ENCODE results near the gene ARHGEF1.

ARHGEF1 gene

GRCh38 chr19:41911889-41912731 is 29.1 kb downstream of the ARHGEF1 start:
- Histone ChIP-seq H3K4me3 (ENCODE audit: low read depth, low read length) (no peak overlapping the region), H3K27ac (ENCODE audit: extremely low read depth, low read depth, low read length) (no peak overlapping the region), H3K4me1 (ENCODE audit: control insufficient read depth, insufficient read depth, low read length) (no peaks in the 10 kb centered on the region), H3K36me3 (ENCODE audit: control insufficient read depth in 2 of 2, insufficient read depth in 1 of 2, low read length in 2 of 2) (peaks cover 0 to 5% of the 10 kb centered on the region in 2 experiments; a peak in 2 of 3 replicates), H3K9me3 (ENCODE audit: control insufficient read depth, insufficient read depth, low read depth, low read length) (no peaks in the 10 kb centered on the region)
- CTCF ChIA-PET, result interaction anchor here (0.6 to 1.0 kb wide), 3 partner anchors 24 to 121 kb away, joined by 3 to 4 read pairs (median 3); no protein-coding TSS in a partner anchor
- no peak for TF ChIP-seq PRDM6 (tag by site-specific recombination; IDR thresholded peaks at IDR 0.05)
- TF ChIP-seq SP2 (tag by site-specific recombination; IDR thresholded peaks at IDR 0.05), result no peak
- TF ChIP-seq KLF8 (tag by site-specific recombination; IDR thresholded peaks at IDR 0.05), result 0 out of 2 replicates have a peak, but pooled peaks have one; percentile 44
- TF ChIP-seq PATZ1 (tag by site-specific recombination; IDR thresholded peaks at IDR 0.05), result 0 out of 2 replicates have a peak, but pooled peaks have one; percentile 22
- no peak for TF ChIP-seq ZNF670 (tag by site-specific recombination; IDR thresholded peaks at IDR 0.05; ENCODE audit: low read depth)
- no peak for TF ChIP-seq EGR2 (tag by site-specific recombination; IDR thresholded peaks at IDR 0.05; ENCODE audit: low read depth)
- no peak for TF ChIP-seq ZNF548 (tag by site-specific recombination; IDR thresholded peaks at IDR 0.05)
- no peak for TF ChIP-seq ZNF211 (tag by site-specific recombination; IDR thresholded peaks at IDR 0.05; ENCODE audit: low read depth)
- POLR2A ChIA-PET, result interaction anchor here (0.7 to 1.4 kb wide), 3 partner anchors 21 to 43 kb away, joined by 3 to 6 read pairs (median 4); no protein-coding TSS in a partner anchor

GRCh38 chr19:41912899-41913537 is 30.0 kb downstream of the ARHGEF1 start:
- H3K4me1 ChIP-seq (ENCODE audit: control insufficient read depth, insufficient read depth, low read length), result no peaks in the 10 kb centered on the region
- no peak overlapping the region for H3K4me3 ChIP-seq (ENCODE audit: low read depth, low read length)
- TF ChIP-seq ZNF138 (tag by site-specific recombination; IDR thresholded peaks at IDR 0.05; ENCODE audit: borderline replicate concordance) (no peak), MEIS1 (CRISPR knock-in tag; IDR thresholded peaks at IDR 0.05; ENCODE audit: borderline replicate concordance) (no peak), ZNF174 (tag by site-specific recombination; IDR thresholded peaks at IDR 0.05) (no peak), ZFP41 (tag by site-specific recombination; IDR thresholded peaks at IDR 0.05; ENCODE audit: borderline replicate concordance) (no peak), KLF1 (tag by site-specific recombination; IDR thresholded peaks at IDR 0.05) (no peak), ZNF792 (tag by site-specific recombination; IDR thresholded peaks at IDR 0.05) (no peak), ZNF112 (tag by site-specific recombination; IDR thresholded peaks at IDR 0.05) (no peak), ZFHX2 (tag by site-specific recombination; conservative IDR thresholded peaks at IDR 0.05) (peak; percentile 61), ZNF362 (tag by site-specific recombination; IDR thresholded peaks at IDR 0.05) (no peak), ZNF521 (tag by site-specific recombination; IDR thresholded peaks at IDR 0.05) (no peak), ZNF48 (tag by site-specific recombination; IDR thresholded peaks at IDR 0.05) (no peak), ZNF449 (tag by site-specific recombination; IDR thresholded peaks at IDR 0.05) (no peak), ZNF133 (tag by site-specific recombination; IDR thresholded peaks at IDR 0.05) (no peak), ZBTB7A (tag by site-specific recombination; IDR thresholded peaks at IDR 0.05; ENCODE audit: low read depth) (0 out of 2 replicates have a peak, but pooled peaks have one; percentile 34), ZNF530 (tag by site-specific recombination; IDR thresholded peaks at IDR 0.05; ENCODE audit: low read depth) (no peak), ZNF600 (tag by site-specific recombination; IDR thresholded peaks at IDR 0.05) (peak; percentile 82), ZNF169 (tag by site-specific recombination; IDR thresholded peaks at IDR 0.05) (no peak), ZNF211 (tag by site-specific recombination; IDR thresholded peaks at IDR 0.05; ENCODE audit: low read depth) (no peak)

More at GRCh38 chr19:41912899-41913537, 30.0 kb downstream of the ARHGEF1 start:
- no peaks in the 10 kb centered on the region for H3K9me3 ChIP-seq (ENCODE audit: control insufficient read depth, insufficient read depth, low read depth, low read length)
- POLR2A ChIA-PET, result interaction anchor here (0.6 to 1.4 kb wide), 2 partner anchors 29 to 1535 kb away, joined by 5 to 6 read pairs; no protein-coding TSS in a partner anchor
- H3K27ac ChIP-seq (ENCODE audit: extremely low read depth, low read depth, low read length), result no peak overlapping the region
- H3K36me3 ChIP-seq (ENCODE audit: control insufficient read depth in 2 of 2, insufficient read depth in 1 of 2, low read length in 2 of 2), result no peaks in the 10 kb centered on the region
- CTCF ChIA-PET, result no interaction called here
